Measurements from ENCODE around the gene MYF6. TPM values are rescaled to one million over a fixed set of nuclear protein-coding genes. Genes with fewer than 3 reads are reported as not detected.

The MYF6 gene
- total RNA-seq, 3 donors from 2014 or later = not detected

GRCh38 chr12:80677994-80678393 lies 29.4 kb upstream of the MYF6 start:
- intact Hi-C loops (cut with DNase I, micrococcal nuclease) = no loop called here
- no peak overlapping the region for H3K4me3 ChIP-seq
- H3K36me3 ChIP-seq (ENCODE audit: low read depth) = no peaks in the 10 kb centered on the region
- H3K9me3 ChIP-seq = no peaks in the 10 kb centered on the region
- no peak for ATAC-seq
- no peaks in the 10 kb centered on the region for H3K4me1 ChIP-seq (ENCODE audit: low read depth)
- no peak for DNase-seq
- no peak for TF ChIP-seq CTCF (IDR thresholded peaks at IDR 0.05)

- H3K4me1 ChIP-seq (ENCODE audit: low read depth) = no peaks in the 10 kb centered on the region
- H3K4me3 ChIP-seq = no peak overlapping the region
- ATAC-seq (no peak), DNase-seq (no peak)
- intact Hi-C loops (cut with DNase I, micrococcal nuclease) = no loop called here
- no peaks in the 10 kb centered on the region for H3K9me3 ChIP-seq
- no peak for TF ChIP-seq CTCF (IDR thresholded peaks at IDR 0.05)
- no peaks in the 10 kb centered on the region for H3K36me3 ChIP-seq (ENCODE audit: low read depth)
Observed at GRCh38 chr12:80679346-80680131, 27.9 kb upstream of the MYF6 start.

GRCh38 chr12:80681287-80681686 lies 26.1 kb upstream of the MYF6 start:
- Histone ChIP-seq H3K4me3 (no peak overlapping the region), H3K4me1 (ENCODE audit: low read depth) (no peaks in the 10 kb centered on the region), H3K9me3 (no peaks in the 10 kb centered on the region), H3K36me3 (ENCODE audit: low read depth) (no peaks in the 10 kb centered on the region)
- intact Hi-C loops (cut with DNase I, micrococcal nuclease) = no loop called here
- ATAC-seq (no peak), DNase-seq (no peak)
- no peak for TF ChIP-seq CTCF (IDR thresholded peaks at IDR 0.05)

GRCh38 chr12:80681786-80682185 lies 25.6 kb upstream of the MYF6 start:
- no peak for DNase-seq
- intact Hi-C loops (cut with DNase I, micrococcal nuclease) = no loop called here

GRCh38 chr12:80684077-80684495 lies 23.3 kb upstream of the MYF6 start:
- ATAC-seq = no peak
- no peak for DNase-seq
- intact Hi-C loops (cut with DNase I, micrococcal nuclease) = no loop called here
- Histone ChIP-seq H3K36me3 (ENCODE audit: low read depth) (no peaks in the 10 kb centered on the region), H3K9me3 (no peaks in the 10 kb centered on the region), H3K4me3 (no peak overlapping the region), H3K4me1 (ENCODE audit: low read depth) (no peaks in the 10 kb centered on the region)
- TF ChIP-seq CTCF (IDR thresholded peaks at IDR 0.05) = no peak

More at GRCh38 chr12:80681786-80682185, 25.6 kb upstream of the MYF6 start:
- Histone ChIP-seq H3K4me3 (no peak overlapping the region), H3K36me3 (ENCODE audit: low read depth) (no peaks in the 10 kb centered on the region), H3K4me1 (ENCODE audit: low read depth) (no peaks in the 10 kb centered on the region), H3K9me3 (no peaks in the 10 kb centered on the region)
- ATAC-seq = no peak
- no peak for TF ChIP-seq CTCF (IDR thresholded peaks at IDR 0.05)

Data from mucosa of descending colon (tissue), 3 donors.